ENCODE measurements around the gene VAV2. TPM values are rescaled to one million over a fixed set of nuclear protein-coding genes. Genes with fewer than 3 reads are reported as not detected.

VAV2 gene
- total RNA-seq, 3 donors from 2014 or later (not counting 1 experiment from before 2014, with no cell fraction given): 3.9 to 5.1 (median 4.8) TPM

DNA sequence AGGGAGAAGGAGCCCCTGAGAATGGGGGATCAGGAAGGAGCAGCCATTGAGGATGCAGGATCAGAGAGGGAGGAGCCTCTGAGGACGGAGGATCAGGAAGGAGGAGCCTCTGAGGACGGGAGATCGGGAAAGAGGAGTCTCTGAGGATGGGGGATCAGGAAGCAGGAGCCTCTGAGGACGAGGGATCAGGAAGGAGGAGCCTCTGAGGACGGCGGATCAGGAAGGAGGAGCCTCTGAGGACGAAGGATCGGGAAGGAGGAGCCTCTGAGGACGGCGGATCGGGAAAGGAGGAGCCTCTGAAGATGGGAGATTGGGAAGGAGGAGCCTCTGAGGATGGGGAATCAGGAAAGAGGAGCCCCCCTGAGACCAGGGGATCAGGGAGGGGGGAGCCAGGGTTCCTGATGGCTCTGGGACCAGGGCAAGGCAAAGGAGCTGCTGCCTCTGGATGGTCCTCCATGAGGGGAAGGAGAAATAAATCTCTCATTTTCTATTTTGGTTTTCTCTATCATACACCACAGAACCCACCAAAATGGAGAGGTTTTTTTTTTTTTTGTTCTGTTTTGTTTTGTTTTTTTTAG lies 231.3 kb downstream of the VAV2 start:
- no peak overlapping the region for H3K27ac ChIP-seq (ENCODE audit: low read length)
- H3K27me3 ChIP-seq (ENCODE audit: control insufficient read depth, insufficient read depth, low read length): no peaks in the 10 kb centered on the region
- peaks cover 0 to 4% of the 10 kb centered on the region in 2 donors for H3K4me1 Mint-ChIP-seq
- no CpG with 5 or more reads among the region's 11 CpGs for WGBS (ENCODE audit: insufficient coverage)
- H3K4me3 Mint-ChIP-seq: no peak overlapping the region
- peaks cover under 1 to 3% of the 10 kb centered on the region in 2 donors for H3K9me3 Mint-ChIP-seq
- H3K27me3 Mint-ChIP-seq (ENCODE audit: low read depth in 2 of 2): no peaks in the 10 kb centered on the region
- peaks cover 8% of the 10 kb centered on the region for H3K36me3 Mint-ChIP-seq
- intact Hi-C loops (cut with micrococcal nuclease): no loop called here
- H3K9me3 ChIP-seq (ENCODE audit: control insufficient read depth, insufficient read depth, low read length): no peaks in the 10 kb centered on the region
- no peak overlapping the region for H3K4me3 ChIP-seq (ENCODE audit: low read length)
- DNase-seq (no peak), ATAC-seq (no peak)
- no peaks in the 10 kb centered on the region for H3K4me1 ChIP-seq (ENCODE audit: control insufficient read depth, insufficient read depth, low read length)
- no peaks in the 10 kb centered on the region for H3K36me3 ChIP-seq (ENCODE audit: control insufficient read depth, insufficient read depth, low read length)
- TF ChIP-seq, protein P1, sequence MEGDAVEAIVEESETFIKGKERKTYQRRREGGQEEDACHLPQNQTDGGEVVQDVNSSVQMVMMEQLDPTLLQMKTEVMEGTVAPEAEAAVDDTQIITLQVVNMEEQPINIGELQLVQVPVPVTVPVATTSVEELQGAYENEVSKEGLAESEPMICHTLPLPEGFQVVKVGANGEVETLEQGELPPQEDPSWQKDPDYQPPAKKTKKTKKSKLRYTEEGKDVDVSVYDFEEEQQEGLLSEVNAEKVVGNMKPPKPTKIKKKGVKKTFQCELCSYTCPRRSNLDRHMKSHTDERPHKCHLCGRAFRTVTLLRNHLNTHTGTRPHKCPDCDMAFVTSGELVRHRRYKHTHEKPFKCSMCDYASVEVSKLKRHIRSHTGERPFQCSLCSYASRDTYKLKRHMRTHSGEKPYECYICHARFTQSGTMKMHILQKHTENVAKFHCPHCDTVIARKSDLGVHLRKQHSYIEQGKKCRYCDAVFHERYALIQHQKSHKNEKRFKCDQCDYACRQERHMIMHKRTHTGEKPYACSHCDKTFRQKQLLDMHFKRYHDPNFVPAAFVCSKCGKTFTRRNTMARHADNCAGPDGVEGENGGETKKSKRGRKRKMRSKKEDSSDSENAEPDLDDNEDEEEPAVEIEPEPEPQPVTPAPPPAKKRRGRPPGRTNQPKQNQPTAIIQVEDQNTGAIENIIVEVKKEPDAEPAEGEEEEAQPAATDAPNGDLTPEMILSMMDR (IDR thresholded peaks at IDR 0.05): no peak
- H3K27ac Mint-ChIP-seq: no peak overlapping the region

DNA sequence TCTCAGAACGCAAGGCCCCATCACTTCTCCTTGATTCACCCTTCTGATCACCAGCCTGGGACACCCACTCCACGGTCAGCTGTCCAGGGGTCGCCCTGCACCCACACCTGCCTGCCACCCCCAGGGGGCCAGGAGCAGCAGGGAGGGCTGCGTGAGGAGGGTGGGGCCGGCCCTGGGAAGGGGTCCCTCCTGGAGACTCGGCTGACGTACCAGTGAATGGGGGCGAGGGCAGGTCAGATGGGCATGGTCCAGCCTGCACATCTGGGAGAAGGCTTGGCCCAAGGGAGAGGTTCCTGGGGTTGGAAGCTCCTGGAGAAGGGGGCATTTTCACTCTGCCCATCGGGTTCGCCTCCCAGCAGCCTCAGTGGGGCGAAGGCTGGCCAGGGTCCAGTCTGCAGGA lies 232.2 kb downstream of the VAV2 start:
- Mint-ChIP-seq H3K9me3 (peaks cover 0 to 3% of the 10 kb centered on the region in 2 donors), H3K4me3 (no peak overlapping the region), H3K27me3 (ENCODE audit: low read depth in 2 of 2) (peaks cover 0 to 4% of the 10 kb centered on the region in 2 donors), H3K27ac (no peak overlapping the region), H3K4me1 (peaks cover 0 to 4% of the 10 kb centered on the region in 2 donors), H3K36me3 (no peaks in the 10 kb centered on the region)
- Histone ChIP-seq H3K36me3 (ENCODE audit: control insufficient read depth, insufficient read depth, low read length) (no peaks in the 10 kb centered on the region), H3K27me3 (ENCODE audit: control insufficient read depth, insufficient read depth, low read length) (no peaks in the 10 kb centered on the region), H3K4me1 (ENCODE audit: control insufficient read depth, insufficient read depth, low read length) (no peaks in the 10 kb centered on the region), H3K4me3 (ENCODE audit: low read length) (no peak overlapping the region), H3K27ac (ENCODE audit: low read length) (no peak overlapping the region), H3K9me3 (ENCODE audit: control insufficient read depth, insufficient read depth, low read length) (no peaks in the 10 kb centered on the region)
- DNase-seq (peak in 1 of 2 donors; percentile 10), ATAC-seq (no peak)
- intact Hi-C loops (cut with micrococcal nuclease): no loop called here
- TF ChIP-seq, protein P1 (IDR thresholded peaks at IDR 0.05): no peak
- WGBS (ENCODE audit: insufficient coverage): 100% methylated on average over 2 of the region's 11 CpGs

DNA sequence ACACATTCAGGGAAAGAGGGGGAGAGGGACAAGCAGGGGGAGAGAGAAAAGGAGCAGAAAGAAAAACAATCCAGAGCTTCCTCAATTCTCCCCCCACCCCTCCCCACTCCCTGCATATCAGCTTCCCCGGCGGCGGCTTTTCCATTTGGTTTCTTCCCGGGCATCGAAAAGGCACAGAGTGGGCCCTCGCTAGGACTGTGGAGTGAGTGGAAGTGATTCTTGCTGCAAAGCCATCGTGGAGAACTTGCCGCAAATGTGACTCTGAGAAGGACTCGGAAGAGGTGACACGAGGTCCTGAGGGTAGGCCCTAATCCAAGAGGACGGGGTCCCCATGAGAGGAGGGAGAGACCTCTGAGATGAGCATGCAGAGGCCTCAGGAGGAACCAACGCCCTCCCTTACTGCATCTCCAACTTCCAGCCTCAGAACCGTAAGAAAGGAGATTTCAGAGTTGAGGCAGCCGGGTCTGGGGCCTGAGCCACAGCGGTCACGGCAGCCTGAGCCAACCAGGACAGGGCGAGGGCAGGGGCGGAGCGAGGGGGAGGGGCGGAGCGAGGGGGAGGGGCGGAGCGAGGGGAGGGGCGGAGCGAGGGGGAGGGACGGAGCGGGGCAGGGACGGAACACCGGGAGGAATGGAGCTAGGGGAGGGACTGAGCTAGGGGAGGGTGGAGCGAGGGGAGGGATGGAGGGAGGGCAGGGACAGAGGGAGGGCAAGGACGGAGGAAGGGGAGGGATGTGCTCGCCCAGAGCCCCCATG lies 232.8 kb downstream of the VAV2 start:
- peaks cover 0 to 4% of the 10 kb centered on the region in 2 donors for H3K4me1 Mint-ChIP-seq
- peaks cover 1 to 5% of the 10 kb centered on the region in 2 donors for H3K27me3 Mint-ChIP-seq (ENCODE audit: low read depth in 2 of 2)
- ATAC-seq (no peak), DNase-seq (peak in 1 of 2 donors; percentile 4)
- no peaks in the 10 kb centered on the region for H3K27me3 ChIP-seq (ENCODE audit: control insufficient read depth, insufficient read depth, low read length)
- intact Hi-C loops (cut with micrococcal nuclease): no loop called here
- no peak overlapping the region for H3K4me3 Mint-ChIP-seq
- H3K36me3 ChIP-seq (ENCODE audit: control insufficient read depth, insufficient read depth, low read length): no peaks in the 10 kb centered on the region
- no peaks in the 10 kb centered on the region for H3K36me3 Mint-ChIP-seq
- 91% methylated on average over 32 of the region's 32 CpGs for WGBS (ENCODE audit: insufficient coverage)
- no peak overlapping the region for H3K27ac Mint-ChIP-seq
- no peaks in the 10 kb centered on the region for H3K4me1 ChIP-seq (ENCODE audit: control insufficient read depth, insufficient read depth, low read length)
- TF ChIP-seq, protein P1 (IDR thresholded peaks at IDR 0.05): no peak
- H3K27ac ChIP-seq (ENCODE audit: low read length): no peak overlapping the region
- H3K9me3 Mint-ChIP-seq: peaks cover 0 to under 1% of the 10 kb centered on the region in 2 donors
- no peak overlapping the region for H3K4me3 ChIP-seq (ENCODE audit: low read length)
- no peaks in the 10 kb centered on the region for H3K9me3 ChIP-seq (ENCODE audit: control insufficient read depth, insufficient read depth, low read length)
